ENCODE measurements around the gene SNX8. TPM values are rescaled to one million over a fixed set of nuclear protein-coding genes. Genes with fewer than 3 reads are reported as not detected.

Gene SNX8
- total and polyA plus RNA-seq, 2 of the 13 experiments (the other 11 are each of a cell fraction or from before 2014, with no cell fraction given): 20.6 to 45.2 TPM

DNA sequence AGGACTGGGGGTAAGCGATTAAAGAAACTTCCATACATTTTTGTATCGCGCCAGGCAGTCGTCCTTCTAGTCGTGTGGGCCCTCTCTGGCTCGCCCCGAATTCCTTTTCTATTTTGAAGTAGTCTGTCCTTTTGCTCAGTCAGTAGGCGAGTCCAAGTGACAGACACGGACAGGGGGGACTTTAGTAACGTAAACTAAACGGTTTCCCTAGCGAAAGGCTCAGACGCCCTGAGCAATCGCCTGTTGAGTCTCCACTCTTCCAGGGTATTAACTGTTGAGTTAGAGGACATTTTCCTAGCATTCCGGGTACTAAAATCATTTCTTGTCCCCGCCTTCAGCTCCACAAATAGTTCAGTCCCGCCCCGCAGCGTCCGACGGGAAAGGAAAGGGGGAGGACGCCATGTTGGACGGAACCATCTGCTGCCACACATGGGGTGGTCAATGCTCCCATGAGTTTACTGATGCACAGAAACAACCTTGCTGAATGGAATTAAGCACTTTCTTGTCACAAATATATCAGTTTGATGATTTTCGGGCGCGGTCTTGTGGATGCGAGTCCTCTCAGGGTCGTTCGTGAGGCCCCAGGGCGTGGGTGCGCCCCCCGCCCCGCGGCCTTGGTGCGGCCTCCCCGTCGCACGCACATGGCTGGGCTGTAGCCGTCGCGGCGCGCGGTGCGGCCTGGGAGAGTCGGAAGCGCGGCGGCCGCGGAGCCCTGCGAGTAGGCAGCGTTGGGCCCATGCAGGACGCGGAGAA, 40.1 kb upstream of the SNX8 start, which contains the start of gene EIF3B (continued):
- TF ChIP-seq ZNF136 (CRISPR knock-in tag; IDR thresholded peaks at IDR 0.05; ENCODE audit: low read depth) (0 out of 2 replicates have a peak, but pooled peaks have one; percentile 19), TCF12 (IDR thresholded peaks at IDR 0.05) (no peak), TCF12 (CRISPR knock-in tag; IDR thresholded peaks at IDR 0.05) (0 out of 2 replicates have a peak, but pooled peaks have one; percentile 6), ZFP36L1 (CRISPR knock-in tag; IDR thresholded peaks at IDR 0.05) (no peak; the same call in 1 of the 2 replicates), ZSCAN29 (CRISPR knock-in tag; conservative IDR thresholded peaks at IDR 0.05) (no peak; the same call in 1 of the 2 replicates), HMGXB4 (CRISPR knock-in tag; IDR thresholded peaks at IDR 0.05; ENCODE audit: borderline replicate concordance in 1 of 2, low read depth in 1 of 2) (peak in 1 of 2 experiments; percentile 63), RNF2 (conservative IDR thresholded peaks at IDR 0.05; ENCODE audit: low read depth) (no peak), STAG1 (CRISPR knock-in tag; IDR thresholded peaks at IDR 0.05) (no peak), ZNF432 (CRISPR knock-in tag; IDR thresholded peaks at IDR 0.05; ENCODE audit: borderline replicate concordance) (no peak), ZNF563 (CRISPR knock-in tag; IDR thresholded peaks at IDR 0.05) (no peak), XBP1 (CRISPR knock-in tag; IDR thresholded peaks at IDR 0.05) (0 out of 2 replicates have a peak, but pooled peaks have one; percentile 23), CSRNP2 (CRISPR knock-in tag; conservative IDR thresholded peaks at IDR 0.05; ENCODE audit: low read depth) (peak; percentile 81; the same call in 1 of the 2 replicates), NFIC (IDR thresholded peaks at IDR 0.05; ENCODE audit: low read length) (peak; percentile 85), HNF4A (CRISPR knock-in tag; IDR thresholded peaks at IDR 0.05) (no peak), SALL2 (CRISPR knock-in tag; IDR thresholded peaks at IDR 0.05) (peak; percentile 16), E2F1 (CRISPR knock-in tag; IDR thresholded peaks at IDR 0.05) (no peak)
- TF ChIP-seq, protein P1, sequence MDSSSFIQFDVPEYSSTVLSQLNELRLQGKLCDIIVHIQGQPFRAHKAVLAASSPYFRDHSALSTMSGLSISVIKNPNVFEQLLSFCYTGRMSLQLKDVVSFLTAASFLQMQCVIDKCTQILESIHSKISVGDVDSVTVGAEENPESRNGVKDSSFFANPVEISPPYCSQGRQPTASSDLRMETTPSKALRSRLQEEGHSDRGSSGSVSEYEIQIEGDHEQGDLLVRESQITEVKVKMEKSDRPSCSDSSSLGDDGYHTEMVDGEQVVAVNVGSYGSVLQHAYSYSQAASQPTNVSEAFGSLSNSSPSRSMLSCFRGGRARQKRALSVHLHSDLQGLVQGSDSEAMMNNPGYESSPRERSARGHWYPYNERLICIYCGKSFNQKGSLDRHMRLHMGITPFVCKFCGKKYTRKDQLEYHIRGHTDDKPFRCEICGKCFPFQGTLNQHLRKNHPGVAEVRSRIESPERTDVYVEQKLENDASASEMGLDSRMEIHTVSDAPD (CRISPR knock-in tag; IDR thresholded peaks at IDR 0.05): no peak
- TF ChIP-seq, protein P2, sequence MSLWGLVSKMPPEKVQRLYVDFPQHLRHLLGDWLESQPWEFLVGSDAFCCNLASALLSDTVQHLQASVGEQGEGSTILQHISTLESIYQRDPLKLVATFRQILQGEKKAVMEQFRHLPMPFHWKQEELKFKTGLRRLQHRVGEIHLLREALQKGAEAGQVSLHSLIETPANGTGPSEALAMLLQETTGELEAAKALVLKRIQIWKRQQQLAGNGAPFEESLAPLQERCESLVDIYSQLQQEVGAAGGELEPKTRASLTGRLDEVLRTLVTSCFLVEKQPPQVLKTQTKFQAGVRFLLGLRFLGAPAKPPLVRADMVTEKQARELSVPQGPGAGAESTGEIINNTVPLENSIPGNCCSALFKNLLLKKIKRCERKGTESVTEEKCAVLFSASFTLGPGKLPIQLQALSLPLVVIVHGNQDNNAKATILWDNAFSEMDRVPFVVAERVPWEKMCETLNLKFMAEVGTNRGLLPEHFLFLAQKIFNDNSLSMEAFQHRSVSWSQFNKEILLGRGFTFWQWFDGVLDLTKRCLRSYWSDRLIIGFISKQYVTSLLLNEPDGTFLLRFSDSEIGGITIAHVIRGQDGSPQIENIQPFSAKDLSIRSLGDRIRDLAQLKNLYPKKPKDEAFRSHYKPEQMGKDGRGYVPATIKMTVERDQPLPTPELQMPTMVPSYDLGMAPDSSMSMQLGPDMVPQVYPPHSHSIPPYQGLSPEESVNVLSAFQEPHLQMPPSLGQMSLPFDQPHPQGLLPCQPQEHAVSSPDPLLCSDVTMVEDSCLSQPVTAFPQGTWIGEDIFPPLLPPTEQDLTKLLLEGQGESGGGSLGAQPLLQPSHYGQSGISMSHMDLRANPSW (CRISPR knock-in tag; IDR thresholded peaks at IDR 0.05; ENCODE audit: borderline replicate concordance): no peak
- TF ChIP-seq, protein P3, sequence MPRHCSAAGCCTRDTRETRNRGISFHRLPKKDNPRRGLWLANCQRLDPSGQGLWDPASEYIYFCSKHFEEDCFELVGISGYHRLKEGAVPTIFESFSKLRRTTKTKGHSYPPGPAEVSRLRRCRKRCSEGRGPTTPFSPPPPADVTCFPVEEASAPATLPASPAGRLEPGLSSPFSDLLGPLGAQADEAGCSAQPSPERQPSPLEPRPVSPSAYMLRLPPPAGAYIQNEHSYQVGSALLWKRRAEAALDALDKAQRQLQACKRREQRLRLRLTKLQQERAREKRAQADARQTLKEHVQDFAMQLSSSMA (CRISPR knock-in tag; IDR thresholded peaks at IDR 0.05): no peak; the same call in 1 of the 2 replicates

Data from HepG2 (cell line).